GM23338 (cell line): ENCODE measurements around the gene PPP1R9A. TPM values are rescaled to one million over a fixed set of nuclear protein-coding genes. Genes with fewer than 3 reads are reported as not detected.

ENCODE experiments used
- ATAC-seq: fragments of 200-7000 bp; cut with Tn5 transposase; 3 replicates; pipeline ENCODE4 v1.9.1; 2020
- DNase-seq: peaks from one replicate; pipeline ENCODE4 v3.0.0-alpha.2; 2015; ENCODE audit warnings: low spot score
- H2AFZ ChIP-seq: fragments of 200-600 bp; sonication (generic); 2 replicates; pipeline ENCODE4 v1.8.0; 2016; ENCODE audit warnings: antibody characterized with exemption, mild to moderate bottlenecking, moderate library complexity
- H3F3A ChIP-seq: fragments of 200-600 bp; sonication (generic); replicated peaks from 2 replicates; pipeline ENCODE4 v1.8.0; 2017; ENCODE audit warnings: antibody characterized with exemption, mixed run types, low read depth
- H3K27ac ChIP-seq: fragments of 200-600 bp; sonication (generic); 2 replicates; pipeline ENCODE4 v1.6.1; 2016; ENCODE audit warnings: low read depth
- H3K27me3 ChIP-seq: fragments of 200-600 bp; sonication (generic); 2 replicates; pipeline ENCODE4 v1.8.0; 2016; ENCODE audit warnings: mild to moderate bottlenecking, mixed run types, moderate library complexity; ENCODE audit not compliant: insufficient read depth
- H3K36me3 ChIP-seq: fragments of 200-600 bp; sonication (generic); 2 replicates; pipeline ENCODE4 v1.8.0; 2016; ENCODE audit warnings: mild to moderate bottlenecking; ENCODE audit not compliant: insufficient read depth
- H3K4me1 ChIP-seq: fragments of 200-600 bp; sonication (generic); 2 replicates; pipeline ENCODE4 v1.8.0; 2016; ENCODE audit warnings: mild to moderate bottlenecking, moderate library complexity; ENCODE audit not compliant: insufficient read depth
- H3K4me2 ChIP-seq: fragments of 200-600 bp; sonication (generic); 2 replicates; pipeline ENCODE4 v1.7.1; 2017; ENCODE audit warnings: mixed run types
- H3K4me3 ChIP-seq: fragments of 200-600 bp; sonication (generic); 2 replicates; pipeline ENCODE4 v1.6.1; 2016; ENCODE audit warnings: mixed run types
- H3K79me2 ChIP-seq: fragments of 200-600 bp; sonication (generic); replicated peaks from 2 replicates; pipeline ENCODE4 v1.8.0; 2017; ENCODE audit warnings: mild to moderate bottlenecking; ENCODE audit not compliant: insufficient read depth
- H3K9me2 ChIP-seq: fragments of 200-600 bp; sonication (generic); 2 replicates; pipeline ENCODE4 v1.8.0; 2017; ENCODE audit not compliant: insufficient read depth
- H4K20me1 ChIP-seq: fragments of 200-600 bp; sonication (generic); replicated peaks from 2 replicates; pipeline ENCODE4 v1.8.0; 2017; ENCODE audit warnings: mild to moderate bottlenecking; ENCODE audit not compliant: insufficient read depth
- H3K27ac Mint-ChIP-seq: 2 replicates; pipeline ENCODE4 v1.8.0; 2020; ENCODE audit warnings: inconsistent platforms, mild to moderate bottlenecking, moderate library complexity, mixed read lengths
- H3K27me3 Mint-ChIP-seq: 3 replicates; pipeline ENCODE4 v1.8.0; 2022; ENCODE audit warnings: low read depth, mild to moderate bottlenecking, moderate library complexity, mixed read lengths, inconsistent platforms; ENCODE audit not compliant: insufficient read depth, poor library complexity
- H3K36me3 Mint-ChIP-seq: 3 replicates; pipeline ENCODE4 v1.8.0; 2021; ENCODE audit warnings: low read depth, mild to moderate bottlenecking, inconsistent platforms, moderate library complexity, mixed read lengths
- H3K4me1 Mint-ChIP-seq: 3 replicates; pipeline ENCODE4 v1.8.0; 2020; ENCODE audit warnings: mild to moderate bottlenecking, inconsistent platforms, mixed read lengths
- H3K4me3 Mint-ChIP-seq: 3 replicates; pipeline ENCODE4 v1.8.0; 2021; ENCODE audit warnings: moderate library complexity, mild to moderate bottlenecking, inconsistent platforms, mixed read lengths
- H3K9me3 Mint-ChIP-seq: 3 replicates; pipeline ENCODE4 v1.8.0; 2020; ENCODE audit warnings: moderate library complexity, mild to moderate bottlenecking, inconsistent platforms, mixed read lengths
- CREB1 ChIP-seq: fragments of 250-450 bp; sonication (Bioruptor Pico); IDR thresholded peaks from 2 replicates; pipeline ENCODE4 v1.5.0; 2020; ENCODE audit warnings: low read depth, mild to moderate bottlenecking, moderate library complexity
- CTCF ChIP-seq, 2 experiments: fragments of 200-600 bp in 1 of 2; sonication (generic) in 1 of 2; conservative IDR thresholded peaks; 2 replicates each; pipeline versions ENCODE4 v1.5.1 to v1.6.1; 2016 to 2017; ENCODE audit warnings: antibody characterized with exemption in 2 of 2, low read depth in 2 of 2, mild to moderate bottlenecking in 2 of 2, moderate library complexity in 1 of 2
- ETS1 ChIP-seq: IDR thresholded peaks from 2 replicates; pipeline ENCODE4 v1.6.1; 2016; ENCODE audit warnings: antibody characterized with exemption
- EZH2 ChIP-seq: fragments of 200-600 bp; sonication (generic); IDR thresholded peaks from one replicate; pipeline ENCODE4 v1.8.0; 2017; ENCODE audit warnings: antibody characterized with exemption, mild to moderate bottlenecking, low read depth; ENCODE audit not compliant: unreplicated experiment
- EZH2phosphoT487 ChIP-seq: fragments of 200-600 bp; sonication (generic); IDR thresholded peaks from one replicate; pipeline ENCODE4 v1.8.1; 2018; ENCODE audit warnings: antibody characterized with exemption; ENCODE audit not compliant: unreplicated experiment
- JUNB ChIP-seq: IDR thresholded peaks from one replicate; pipeline ENCODE4 v1.6.1; 2016; ENCODE audit warnings: antibody characterized with exemption; ENCODE audit not compliant: unreplicated experiment
- NANOG ChIP-seq: IDR thresholded peaks from 2 replicates; pipeline ENCODE4 v1.6.1; 2016; ENCODE audit warnings: antibody characterized with exemption, borderline replicate concordance
- POLR2AphosphoS5 ChIP-seq: IDR thresholded peaks from 2 replicates; pipeline ENCODE4 v1.6.1; 2016; ENCODE audit warnings: antibody characterized with exemption, low read depth
- REST ChIP-seq: IDR thresholded peaks from one replicate; pipeline ENCODE4 v1.6.1; 2018; ENCODE audit warnings: antibody characterized with exemption; ENCODE audit not compliant: unreplicated experiment
- STAT1 ChIP-seq: IDR thresholded peaks from one replicate; pipeline ENCODE4 v1.6.1; 2016; ENCODE audit warnings: antibody characterized with exemption; ENCODE audit not compliant: unreplicated experiment
- ZNF114 ChIP-seq: fragments of 250-450 bp; sonication (Bioruptor Pico); IDR thresholded peaks from 2 replicates; pipeline ENCODE4 v1.5.0; 2020; ENCODE audit warnings: mild to moderate bottlenecking, moderate library complexity
- ZNF331 ChIP-seq: fragments of 250-450 bp; sonication (Bioruptor Pico); IDR thresholded peaks from 2 replicates; pipeline ENCODE4 v1.5.0; 2020; ENCODE audit warnings: low read depth, mild to moderate bottlenecking, moderate library complexity
- ZNF462 ChIP-seq: fragments of 250-450 bp; sonication (Bioruptor Pico); IDR thresholded peaks from 2 replicates; pipeline ENCODE4 v1.5.0; 2020; ENCODE audit warnings: mild to moderate bottlenecking, moderate library complexity
- polyA plus RNA-seq: library from polyadenylated mRNA; unstranded; fragments of >200 nt; fragmentation: Nextera tagmentation; extraction: Ambion mirVana; gene quantifications from 2 replicates; pipeline ENCODE4 v1.2.1, GENCODE V29; 2016
- total RNA-seq: library from RNA; depleted of rRNA; stranded (reverse); fragments of >200 nt; shearing (Covaris generic); gene quantifications from 2 replicates; pipeline ENCODE4 v1.2.3, GENCODE V29; 2014

Gene PPP1R9A
- total and polyA plus RNA-seq, 2 experiments from 2014 or later: 10.6 to 31.8 TPM

- no peak overlapping the region for H3K4me3 ChIP-seq
- peaks cover 5% of the 10 kb centered on the region; the same call in 1 of the 2 replicates for H3K36me3 ChIP-seq
- H4K20me1 ChIP-seq: no peaks in the 10 kb centered on the region
- no peaks in the 10 kb centered on the region for H3K27me3 ChIP-seq
- H3K4me3 Mint-ChIP-seq: no peak overlapping the region
- TF ChIP-seq EZH2 (no peak), NANOG (no peak), JUNB (no peak), ZNF331 (no peak), POLR2AphosphoS5 (no peak), CREB1 (CRISPR knock-in tag) (no peak), ETS1 (no peak), CTCF (conservative IDR thresholded peaks at IDR 0.05; ENCODE audit: low read depth in 2 of 2) (no peak), ZNF114 (CRISPR knock-in tag) (no peak), ZNF462 (CRISPR knock-in tag) (no peak), EZH2phosphoT487 (no peak), STAT1 (no peak), REST (no peak)
- no peak for ATAC-seq
- H3K9me3 Mint-ChIP-seq: no peaks in the 10 kb centered on the region
- no peak overlapping the region for H3K4me2 ChIP-seq
- H3K27me3 Mint-ChIP-seq: no peaks in the 10 kb centered on the region
- H3K27ac Mint-ChIP-seq: no peak overlapping the region
- H3K36me3 Mint-ChIP-seq: peaks cover 8% of the 10 kb centered on the region
- H3K9me2 ChIP-seq: no peaks in the 10 kb centered on the region; the same call in 1 of the 2 replicates
- peaks cover 10% of the 10 kb centered on the region for H3K4me1 Mint-ChIP-seq
- no peak for DNase-seq
- no peak overlapping the region for H2AFZ ChIP-seq
- H3K27ac ChIP-seq: no peak overlapping the region
- H3K79me2 ChIP-seq: no peaks in the 10 kb centered on the region
- H3F3A ChIP-seq: no peaks in the 10 kb centered on the region
- 0 out of 2 replicates have a peak, but pooled peaks cover 7% of the 10 kb centered on the region for H3K4me1 ChIP-seq
These were observed 378.7 kb downstream of the PPP1R9A start for GRCh38 chr7:95286096-95286495.
